HG03103 (cell line): Measurements from ENCODE around the gene ESM1.
"Not testable (repeated sequence)": the region's sequence is repeated elsewhere in the genome, so short reads cannot be mapped to it uniquely, and the experiment has no call there.

ENCODE experiments used
- ATAC-seq: cut with Tn5 transposase; IDR thresholded peaks from one replicate; pipeline ENCODE4 v1.9.1; 2021; ENCODE audit warnings: low read depth; ENCODE audit not compliant: unreplicated experiment

ESM1 gene

GRCh38 chr5:54985301-54986268, at the start of gene ESM1:
Gene ESM1 (minus strand): TSS chr5:54985593. CDS start chr5:54985517, 76 bp downstream.
- ATAC-seq = no peak

GRCh38 chr5:55033568-55033967, 48.2 kb upstream of the ESM1 start:
- ATAC-seq = no peak

GRCh38 chr5:55031492-55031891, 46.1 kb upstream of the ESM1 start:
- no peak for ATAC-seq

GRCh38 chr5:55030676-55031369, 45.4 kb upstream of the ESM1 start:
- ATAC-seq = no peak

- no peak for ATAC-seq
Observed at GRCh38 chr5:55030220-55030619, 44.8 kb upstream of the ESM1 start.

GRCh38 chr5:55027595-55027994, 42.2 kb upstream of the ESM1 start:
- ATAC-seq = no peak

GRCh38 chr5:55022450-55022849, 37.1 kb upstream of the ESM1 start:
- ATAC-seq = no peak

- no peak for ATAC-seq
Observed at GRCh38 chr5:55021821-55022220, 36.4 kb upstream of the ESM1 start.

GRCh38 chr5:55021410-55021809, 36.0 kb upstream of the ESM1 start:
- ATAC-seq = no peak

- not testable (repeated sequence) for ATAC-seq
Observed at GRCh38 chr5:55010149-55010548, 24.8 kb upstream of the ESM1 start.

GRCh38 chr5:55004729-55005128, 19.3 kb upstream of the ESM1 start:
- no peak for ATAC-seq

- no peak for ATAC-seq
Observed at GRCh38 chr5:55003432-55004065, 18.2 kb upstream of the ESM1 start.

- not testable (repeated sequence) for ATAC-seq
Observed at GRCh38 chr5:55002166-55002565, 16.8 kb upstream of the ESM1 start.

- no peak for ATAC-seq
Observed at GRCh38 chr5:54997081-54997480, 11.7 kb upstream of the ESM1 start.

GRCh38 chr5:54996466-54996865, 11.1 kb upstream of the ESM1 start:
- ATAC-seq = no peak

GRCh38 chr5:54995168-54995567, 9.8 kb upstream of the ESM1 start:
- no peak for ATAC-seq

- no peak for ATAC-seq
Observed at GRCh38 chr5:54994628-54995027, 9.2 kb upstream of the ESM1 start.

GRCh38 chr5:54993318-54993717, 7.9 kb upstream of the ESM1 start:
- ATAC-seq = no peak

- ATAC-seq = no peak
Observed at GRCh38 chr5:54991416-54991815, 6.0 kb upstream of the ESM1 start.

GRCh38 chr5:54990841-54991258, 5.5 kb upstream of the ESM1 start:
- ATAC-seq = no peak

GRCh38 chr5:54988817-54989216, 3.4 kb upstream of the ESM1 start:
- ATAC-seq = no peak
